H4 (cell line): Measurements from ENCODE around the gene PPM1L. TPM values are rescaled to one million over a fixed set of nuclear protein-coding genes. Genes with fewer than 3 reads are reported as not detected.
"Not testable (repeated sequence)": the region's sequence is repeated elsewhere in the genome, so short reads cannot be mapped to it uniquely, and the experiment has no call there.

ENCODE experiments used
- DNase-seq: peaks from one replicate; pipeline ENCODE4 v3.0.0-alpha.2; 2015; ENCODE audit warnings: low spot score
- total RNA-seq: library from RNA; depleted of rRNA; stranded (reverse); fragments of >200 nt; shearing (Covaris generic); gene quantifications from 2 replicates; pipeline ENCODE4 v1.2.3, GENCODE V29; 2014; rRNA removed

Gene PPM1L
- 1.2 and 1.6 TPM in 2 replicates for total RNA-seq

GRCh38 chr3:160755776-160756304 is at the start of gene PPM1L:
Gene PPM1L, plus strand, starts transcription at chr3:160756231.
- DNase-seq: no peak

GRCh38 chr3:160707187-160707794 is 48.7 kb upstream of the PPM1L start:
- DNase-seq: peak; percentile 57

GRCh38 chr3:160709477-160710182 is 46.4 kb upstream of the PPM1L start:
- DNase-seq: no peak

GRCh38 chr3:160713144-160713543 is 42.9 kb upstream of the PPM1L start:
- not testable (repeated sequence) for DNase-seq

- no peak for DNase-seq
Observed at GRCh38 chr3:160719710-160720109, 36.3 kb upstream of the PPM1L start.

- no peak for DNase-seq
Observed at GRCh38 chr3:160720123-160720746, 35.8 kb upstream of the PPM1L start.

GRCh38 chr3:160722331-160722730 is 33.7 kb upstream of the PPM1L start:
- DNase-seq: no peak

GRCh38 chr3:160725338-160725737 is 30.7 kb upstream of the PPM1L start:
- no peak for DNase-seq

- DNase-seq: no peak
Observed at GRCh38 chr3:160735826-160736225, 20.2 kb upstream of the PPM1L start.

- no peak for DNase-seq
Observed at GRCh38 chr3:160738048-160738447, 18.0 kb upstream of the PPM1L start.

GRCh38 chr3:160739079-160739478 is 17.0 kb upstream of the PPM1L start:
- peak; percentile 47 for DNase-seq

- no peak for DNase-seq
Observed at GRCh38 chr3:160746976-160747375, 9.1 kb upstream of the PPM1L start.

GRCh38 chr3:160747422-160747821 is 8.6 kb upstream of the PPM1L start:
- no peak for DNase-seq

- DNase-seq: no peak
Observed at GRCh38 chr3:160748231-160748630, 7.8 kb upstream of the PPM1L start.

GRCh38 chr3:160748787-160749186 is 7.2 kb upstream of the PPM1L start:
- DNase-seq: no peak

- no peak for DNase-seq
Observed at GRCh38 chr3:160753953-160754352, 2.1 kb upstream of the PPM1L start.

- no peak for DNase-seq
Observed at GRCh38 chr3:160754371-160754854, 1.6 kb upstream of the PPM1L start.

- peak; percentile 82 for DNase-seq
Observed at GRCh38 chr3:160754855-160755747, 930 bp upstream of the PPM1L start.

GRCh38 chr3:160757233-160758106 is 1.4 kb downstream of the PPM1L start:
- DNase-seq: no peak

- DNase-seq: no peak
Observed at GRCh38 chr3:160758929-160759577, 3.0 kb downstream of the PPM1L start.
